Brain microvascular endothelial cell (primary cell): ENCODE results near the gene SDK2.

Experiments used
- DNase-seq: peaks from one replicate; pipeline ENCODE4 v3.0.0-alpha.2; 2020
- H3K27ac ChIP-seq: fragments of 250-450 bp; sonication (Bioruptor Pico); 2 replicates; pipeline ENCODE4 v1.5.1; 2020; ENCODE audit warnings: mild to moderate bottlenecking, moderate library complexity
- H3K27me3 ChIP-seq: fragments of 250-450 bp; sonication (Bioruptor Pico); replicated peaks from 2 replicates; pipeline ENCODE4 v1.5.1; 2020; ENCODE audit warnings: mild to moderate bottlenecking
- H3K36me3 ChIP-seq: fragments of 250-450 bp; sonication (Bioruptor Pico); replicated peaks from 2 replicates; pipeline ENCODE4 v1.5.1; 2020; ENCODE audit warnings: mild to moderate bottlenecking
- H3K4me3 ChIP-seq: 2 replicates; pipeline ENCODE4 v1.5.1; 2011; ENCODE audit warnings: low read depth, mild to moderate bottlenecking, control low read depth, low read length, moderate library complexity
- CTCF ChIP-seq: IDR thresholded peaks from 2 replicates; pipeline ENCODE4 v1.5.1; 2011; ENCODE audit warnings: low read depth, mild to moderate bottlenecking, moderate library complexity, low read length, control low read depth, inconsistent platforms; ENCODE audit errors: missing control alignments
- in situ Hi-C: cut with HindIII; loops from 2 replicates; pipeline ENCODE4 v1.10.0; 2017; ENCODE audit warnings: low sequenced_read_pairs, low pct_ligation_motif_present

SDK2 gene

GRCh38 chr17:73594598-73594997 is 49.6 kb downstream of the SDK2 start:
- Histone ChIP-seq H3K36me3 (no peaks in the 10 kb centered on the region), H3K27ac (no peak overlapping the region), H3K4me3 (no peak overlapping the region), H3K27me3 (no peaks in the 10 kb centered on the region)
- in situ Hi-C loops = no loop called here
- no peak for DNase-seq
- no peak for TF ChIP-seq CTCF

GRCh38 chr17:73594025-73594424 is 50.2 kb downstream of the SDK2 start:
- H3K36me3 ChIP-seq = no peaks in the 10 kb centered on the region
- H3K4me3 ChIP-seq = no peak overlapping the region
- in situ Hi-C loops = no loop called here
- no peak for TF ChIP-seq CTCF
- no peak for DNase-seq
- no peaks in the 10 kb centered on the region for H3K27me3 ChIP-seq
- no peak overlapping the region for H3K27ac ChIP-seq

GRCh38 chr17:73593249-73593965 is 50.8 kb downstream of the SDK2 start:
- H3K36me3 ChIP-seq = no peaks in the 10 kb centered on the region
- H3K27me3 ChIP-seq = no peaks in the 10 kb centered on the region
- in situ Hi-C loops = no loop called here
- DNase-seq = no peak
- TF ChIP-seq CTCF = no peak
- H3K27ac ChIP-seq = no peak overlapping the region
- no peak overlapping the region for H3K4me3 ChIP-seq

GRCh38 chr17:73592501-73592961 is 51.7 kb downstream of the SDK2 start:
- Histone ChIP-seq H3K36me3 (no peaks in the 10 kb centered on the region), H3K4me3 (no peak overlapping the region), H3K27me3 (no peaks in the 10 kb centered on the region), H3K27ac (no peak overlapping the region)
- in situ Hi-C loops = no loop called here
- no peak for DNase-seq
- TF ChIP-seq CTCF = no peak

GRCh38 chr17:73592079-73592415 is 52.2 kb downstream of the SDK2 start:
- in situ Hi-C loops = no loop called here
- Histone ChIP-seq H3K27me3 (no peaks in the 10 kb centered on the region), H3K36me3 (no peaks in the 10 kb centered on the region), H3K27ac (no peak overlapping the region), H3K4me3 (no peak overlapping the region)
- DNase-seq = no peak
- no peak for TF ChIP-seq CTCF
